ENCODE data around the gene TRIM62. TPM values are rescaled to one million over a fixed set of nuclear protein-coding genes. Genes with fewer than 3 reads are reported as not detected.
"Not testable (repeated sequence)": the region's sequence is repeated elsewhere in the genome, so short reads cannot be mapped to it uniquely, and the experiment has no call there.

The TRIM62 gene
- total RNA-seq, 1 donor from 2014 or later: 78.7 TPM

GRCh38 chr1:33117440-33118085 is 64.3 kb downstream of the TRIM62 start:
- Mint-ChIP-seq H3K4me1 (ENCODE audit: unreplicated experiment) (no peaks in the 10 kb centered on the region), H3K4me3 (ENCODE audit: unreplicated experiment) (no peak overlapping the region), H3K27ac (ENCODE audit: unreplicated experiment) (no peak overlapping the region), H3K9me3 (ENCODE audit: unreplicated experiment) (no peaks in the 10 kb centered on the region), H3K27me3 (ENCODE audit: unreplicated experiment) (no peaks in the 10 kb centered on the region), H3K36me3 (ENCODE audit: unreplicated experiment) (no peaks in the 10 kb centered on the region)
- no peak for TF ChIP-seq CTCF (IDR thresholded peaks at IDR 0.05)
- peak; percentile 65 for DNase-seq (ENCODE audit: extremely low spot score, unreplicated experiment)

- H3K9me3 Mint-ChIP-seq (ENCODE audit: unreplicated experiment): peaks cover 10% of the 10 kb centered on the region
- no peak overlapping the region for H3K27ac Mint-ChIP-seq (ENCODE audit: unreplicated experiment)
- no peak for DNase-seq (ENCODE audit: extremely low spot score, unreplicated experiment)
- TF ChIP-seq CTCF (IDR thresholded peaks at IDR 0.05): peak; percentile 71
- H3K4me3 Mint-ChIP-seq (ENCODE audit: unreplicated experiment): no peak overlapping the region
- H3K36me3 Mint-ChIP-seq (ENCODE audit: unreplicated experiment): peaks cover 14% of the 10 kb centered on the region
- H3K4me1 Mint-ChIP-seq (ENCODE audit: unreplicated experiment): no peaks in the 10 kb centered on the region
- no peaks in the 10 kb centered on the region for H3K27me3 Mint-ChIP-seq (ENCODE audit: unreplicated experiment)
Observed at GRCh38 chr1:33111965-33112364, 69.9 kb downstream of the TRIM62 start.

GRCh38 chr1:33110477-33110876 is 71.4 kb downstream of the TRIM62 start:
- H3K36me3 Mint-ChIP-seq (ENCODE audit: unreplicated experiment): peaks cover 19% of the 10 kb centered on the region
- peaks cover 10% of the 10 kb centered on the region for H3K9me3 Mint-ChIP-seq (ENCODE audit: unreplicated experiment)
- H3K27ac Mint-ChIP-seq (ENCODE audit: unreplicated experiment): no peak overlapping the region
- H3K27me3 Mint-ChIP-seq (ENCODE audit: unreplicated experiment): no peaks in the 10 kb centered on the region
- no peak for TF ChIP-seq CTCF (IDR thresholded peaks at IDR 0.05)
- no peak overlapping the region for H3K4me3 Mint-ChIP-seq (ENCODE audit: unreplicated experiment)
- DNase-seq (ENCODE audit: extremely low spot score, unreplicated experiment): no peak
- H3K4me1 Mint-ChIP-seq (ENCODE audit: unreplicated experiment): no peaks in the 10 kb centered on the region

- not testable (repeated sequence) for H3K4me3 Mint-ChIP-seq (ENCODE audit: unreplicated experiment)
- peaks cover 46% of the 10 kb centered on the region for H3K4me1 Mint-ChIP-seq (ENCODE audit: unreplicated experiment)
Observed at GRCh38 chr1:33100119-33100415, 81.8 kb downstream of the TRIM62 start.

GRCh38 chr1:33099290-33100118 is 82.3 kb downstream of the TRIM62 start:
- DNase-seq (ENCODE audit: extremely low spot score, unreplicated experiment): peak; percentile 98
- no peaks in the 10 kb centered on the region for H3K27me3 Mint-ChIP-seq (ENCODE audit: unreplicated experiment)
- TF ChIP-seq CTCF (IDR thresholded peaks at IDR 0.05): peak; percentile 66
- peak overlapping the region; percentile 99 for H3K27ac Mint-ChIP-seq (ENCODE audit: unreplicated experiment)
- peaks cover 8% of the 10 kb centered on the region for H3K36me3 Mint-ChIP-seq (ENCODE audit: unreplicated experiment)
- no peaks in the 10 kb centered on the region for H3K9me3 Mint-ChIP-seq (ENCODE audit: unreplicated experiment)
- H3K4me1 Mint-ChIP-seq (ENCODE audit: unreplicated experiment): peaks cover 48% of the 10 kb centered on the region
- H3K4me3 Mint-ChIP-seq (ENCODE audit: unreplicated experiment): peak overlapping the region; percentile 42

More at GRCh38 chr1:33100119-33100415, 81.8 kb downstream of the TRIM62 start:
- H3K36me3 Mint-ChIP-seq (ENCODE audit: unreplicated experiment); H3K9me3 Mint-ChIP-seq (ENCODE audit: unreplicated experiment); DNase-seq (ENCODE audit: extremely low spot score, unreplicated experiment); H3K27me3 Mint-ChIP-seq (ENCODE audit: unreplicated experiment): not testable (repeated sequence)
- peak overlapping the region; percentile 99 for H3K27ac Mint-ChIP-seq (ENCODE audit: unreplicated experiment)
